HepG2 (cell line): ENCODE data around the gene LMNTD1. TPM values are rescaled to one million over a fixed set of nuclear protein-coding genes. Genes with fewer than 3 reads are reported as not detected.

Source experiments
- ATAC-seq: fragments of 200-7000 bp; cut with Tn5 transposase; 3 replicates; pipeline ENCODE4 v1.9.1; 2020; ENCODE audit warnings: mild to moderate bottlenecking, moderate library complexity
- BruUV-seq: library from RNA; stranded (reverse); fragments of 400-500 nt; replicated peaks from 2 replicates; lab custom pipeline; 2021; lab: Mats Ljungman, UMichigan
- CTCF ChIA-PET: fragments of 300-600 bp; formaldehyde crosslinking; extraction: SDS; loops from one replicate; lab custom pipeline; 2021; ENCODE audit warnings: low total read pairs, inconsistent platforms, low intra/inter-chr PET ratio; lab: Yijun Ruan, JAX
- POLR2A ChIA-PET: fragments of 350-600 bp; sonication (Branson Sonifier 250); formaldehyde crosslinking; loops from one replicate; lab custom pipeline; 2020; ENCODE audit warnings: antibody characterized with exemption, inconsistent platforms; lab: Yijun Ruan, JAX
- DNase-seq: peaks from one replicate; pipeline ENCODE4 v3.0.0-alpha.2; 2015; ENCODE audit warnings: low spot score
- FAIRE-seq: peaks from 3 replicates; lab custom pipeline; 2011; peaks lifted over from hg19 to GRCh38; lab: Jason Lieb, UNC
- H2AFZ ChIP-seq: one replicate; pipeline ENCODE4 v1.6.1; 2011; ENCODE audit warnings: low read length, inconsistent platforms
- H3K27ac ChIP-seq: fragments of 300-600 bp; 3 replicates; pipeline ENCODE4 v1.8.0; 2011; ENCODE audit warnings: mixed run types, mild to moderate bottlenecking, mixed read lengths, low read length, inconsistent platforms; ENCODE audit not compliant: insufficient read depth; ENCODE audit errors: extremely low read length
- H3K27me3 ChIP-seq, 2 experiments: fragments of 200-600 bp in 1 of 2; 2 replicates in 1 of 2; 3 replicates in 1 of 2; pipeline versions ENCODE4 v1.6.0 to v1.8.0; 2011; ENCODE audit warnings: low read length in 2 of 2, mild to moderate bottlenecking in 2 of 2, moderate library complexity in 2 of 2, inconsistent platforms in 1 of 2; ENCODE audit not compliant: insufficient read depth in 2 of 2, control insufficient read depth in 1 of 2
- H3K36me3 ChIP-seq, 2 experiments: fragments of 200-600 bp in 1 of 2; replicated peaks in 1 of 2; 2 replicates in 1 of 2; 3 replicates in 1 of 2; pipeline versions ENCODE4 v1.5.1 to v1.8.0; 2011; ENCODE audit warnings: low read length in 2 of 2, inconsistent platforms in 1 of 2; ENCODE audit not compliant: insufficient read depth in 2 of 2, control insufficient read depth in 1 of 2
- H3K4me1 ChIP-seq: 2 replicates; pipeline ENCODE4 v1.5.1; 2012; ENCODE audit warnings: low read length, inconsistent platforms; ENCODE audit not compliant: insufficient read depth
- H3K4me2 ChIP-seq: 2 replicates; pipeline ENCODE4 v1.6.0; 2011; ENCODE audit warnings: low read depth, low read length, inconsistent platforms
- H3K4me3 ChIP-seq, 3 experiments: fragments of 200-600 bp in 1 of 3; sonication (generic), shearing (Covaris generic) in 1 of 3; replicated peaks in 1 of 3; 2 replicates each; pipeline ENCODE4 v1.5.1; 2011 to 2016; ENCODE audit warnings: low read length in 3 of 3, inconsistent platforms in 2 of 3, low read depth in 2 of 3, mild to moderate bottlenecking in 2 of 3, control low read depth in 1 of 3, mixed read lengths in 1 of 3; ENCODE audit not compliant: insufficient read depth in 1 of 3
- H3K79me2 ChIP-seq: one replicate; pipeline ENCODE4 v1.6.1; 2011; ENCODE audit warnings: low read length, inconsistent platforms; ENCODE audit not compliant: insufficient read depth
- H3K9ac ChIP-seq: 2 replicates; pipeline ENCODE4 v1.6.0; 2011; ENCODE audit warnings: mild to moderate bottlenecking, low read depth, low read length, inconsistent platforms; ENCODE audit not compliant: insufficient read depth
- H3K9me3 ChIP-seq: 2 replicates; pipeline ENCODE4 v1.5.1; 2012; ENCODE audit warnings: mild to moderate bottlenecking, low read length
- H4K20me1 ChIP-seq: 2 replicates; pipeline ENCODE4 v1.6.0; 2011; ENCODE audit warnings: inconsistent platforms, mild to moderate bottlenecking, low read length, moderate library complexity; ENCODE audit not compliant: insufficient read depth
- ARNT2 ChIP-seq: sonication (generic); formaldehyde crosslinking; IDR thresholded peaks from 2 replicates; pipeline ENCODE4 v1.8.0; 2022; ENCODE audit warnings: mild to moderate bottlenecking, low read depth, missing genetic modification reagents, moderate library complexity
- EED ChIP-seq: sonication (generic); formaldehyde crosslinking; IDR thresholded peaks from 2 replicates; pipeline ENCODE4 v1.5.0; 2020; ENCODE audit warnings: mild to moderate bottlenecking, missing genetic modification reagents
- IKZF4 ChIP-seq: sonication (generic); formaldehyde crosslinking; IDR thresholded peaks from 2 replicates; pipeline ENCODE4 v1.5.1; 2020; ENCODE audit warnings: borderline replicate concordance, mild to moderate bottlenecking, low read depth, missing genetic modification reagents; ENCODE audit errors: not compliant biosample characterization
- KDM5A ChIP-seq: fragments of 200-600 bp; sonication (generic); IDR thresholded peaks from 2 replicates; pipeline ENCODE4 v1.7.0; 2018; ENCODE audit warnings: antibody characterized with exemption, mild to moderate bottlenecking, low read length, borderline replicate concordance
- KLF9 ChIP-seq: IDR thresholded peaks from 2 replicates; pipeline ENCODE4 v1.6.1; 2016; ENCODE audit warnings: low read depth
- MAF1 ChIP-seq: sonication (generic); formaldehyde crosslinking; IDR thresholded peaks from 2 replicates; pipeline ENCODE4 v1.5.0; 2020; ENCODE audit warnings: missing genetic modification reagents, borderline replicate concordance
- MIER2 ChIP-seq: IDR thresholded peaks from 2 replicates; pipeline ENCODE4 v1.6.1; 2016; ENCODE audit warnings: missing biosample characterization, missing genetic modification reagents
- PHF5A ChIP-seq: IDR thresholded peaks from one replicate; pipeline ENCODE4 v1.6.1; 2018; ENCODE audit warnings: low read depth, missing genetic modification reagents; ENCODE audit not compliant: unreplicated experiment
- PLSCR1 ChIP-seq: sonication (generic); formaldehyde crosslinking; IDR thresholded peaks from 2 replicates; pipeline ENCODE4 v1.5.0; 2020; ENCODE audit warnings: missing genetic modification reagents, mild to moderate bottlenecking, borderline replicate concordance
- ZBTB44 ChIP-seq: sonication (generic); formaldehyde crosslinking; IDR thresholded peaks from 2 replicates; pipeline ENCODE4 v1.4.0; 2020; ENCODE audit warnings: missing genetic modification reagents
- ZFP36L2 ChIP-seq: sonication (generic); formaldehyde crosslinking; IDR thresholded peaks from 2 replicates; pipeline ENCODE4 v1.4.0; 2020; ENCODE audit warnings: missing genetic modification reagents
- ZFX ChIP-seq: sonication (generic); formaldehyde crosslinking; IDR thresholded peaks from 2 replicates; pipeline ENCODE4 v1.4.0; 2020; ENCODE audit warnings: mild to moderate bottlenecking, low read depth, missing genetic modification reagents, moderate library complexity
- ZNF543 ChIP-seq: sonication (generic); formaldehyde crosslinking; IDR thresholded peaks from 2 replicates; pipeline ENCODE4 v1.4.0; 2020; ENCODE audit warnings: mild to moderate bottlenecking, missing genetic modification reagents
- ZNF589 ChIP-seq: sonication (generic); formaldehyde crosslinking; conservative IDR thresholded peaks from 2 replicates; pipeline ENCODE4 v1.8.0; 2022; ENCODE audit warnings: mild to moderate bottlenecking, moderate library complexity, missing genetic modification reagents
- WGBS: methylation state at CpG from one replicate; pipeline ENCODE4 v1.1.6; 2017; ENCODE audit warnings: low lambda C conversion rate; 5-methylcytosine and 5-hydroxymethylcytosine counted together
- in situ Hi-C: cut with HindIII; loops from 2 replicates; pipeline ENCODE4 v1.10.0; 2017; ENCODE audit warnings: low pct_unique_long_range_greater_than_20kb; ENCODE audit not compliant: extremely low pct_ligation_motif_present
- intact Hi-C: fragments of 100-400 bp; cut with micrococcal nuclease; formaldehyde crosslinking; loops from one replicate; pipeline ENCODE4 v1.10.0; 2022; ENCODE audit not compliant: unreplicated experiment
- polyA plus RNA-seq, 8 experiments: library from polyadenylated mRNA; depleted of rRNA in 3 of 8; stranded (reverse) in 7 of 8; unstranded in 1 of 8; fragments of >200 nt; fragmentation: Illumina TruSeq in 4 of 8; extraction: Trizol in 4 of 8; gene quantifications; 2 replicates each; pipeline versions ENCODE4 v1.2.1 to v1.2.3, GENCODE V29; 2011 to 2016; ENCODE audit warnings: low read depth in 4 of 8, missing spikeins in 1 of 8, mixed read lengths in 1 of 8; ENCODE audit not compliant: insufficient read depth in 1 of 8
- total RNA-seq, 5 experiments: library from RNA; depleted of rRNA; stranded (reverse); fragments of >200 nt; fragmentation: Illumina TruSeq; extraction: Trizol; gene quantifications; 2 replicates each; pipeline ENCODE4 v1.2.3, GENCODE V29; 2016; ENCODE audit warnings: low read depth in 1 of 5

The LMNTD1 gene
- total and polyA plus RNA-seq, 2 of the 13 experiments (the other 11 are each of a cell fraction or from before 2014, with no cell fraction given), result not detected

GRCh38 chr12:25455696-25456095 is 97.4 kb downstream of the LMNTD1 start:
- Histone ChIP-seq H3K9me3 (no peaks in the 10 kb centered on the region), H3K27me3 (no peaks in the 10 kb centered on the region), H3K79me2 (no peaks in the 10 kb centered on the region), H3K4me1 (no peaks in the 10 kb centered on the region)
- WGBS, result 49% methylated on average over 2 of the region's 2 CpGs
- FAIRE-seq (no peak), DNase-seq (no peak), ATAC-seq (no peak)
- in situ Hi-C loops, result no loop called here
- TF ChIP-seq ZFP36L2, result no peak
- no peak for TF ChIP-seq MAF1 (CRISPR knock-in tag)
- no peak for TF ChIP-seq IKZF4 (CRISPR knock-in tag)
- TF ChIP-seq KLF9 (CRISPR knock-in tag), result no peak
- TF ChIP-seq ZFX, result no peak
- TF ChIP-seq PHF5A (CRISPR knock-in tag), result no peak
- TF ChIP-seq MIER2 (CRISPR knock-in tag), result no peak
- TF ChIP-seq, all 625 proteins: peak for 0
- H3K36me3 ChIP-seq, result no peaks in the 10 kb centered on the region
- no peak overlapping the region for H3K4me2 ChIP-seq
- ChIA-PET POLR2A (no interaction called here), CTCF (no interaction called here)
- H3K4me3 ChIP-seq, result no peak overlapping the region
- no peaks in the 10 kb centered on the region for H4K20me1 ChIP-seq
- no peak overlapping the region for H3K27ac ChIP-seq
- no peak overlapping the region for H2AFZ ChIP-seq
- H3K9ac ChIP-seq, result no peak overlapping the region
- intact Hi-C loops, result no loop called here
- no TSS peak for BruUV-seq

GRCh38 chr12:25449007-25449406 is 104.1 kb downstream of the LMNTD1 start:
- POLR2A ChIA-PET, result no interaction called here
- H3K36me3 ChIP-seq, result no peaks in the 10 kb centered on the region
- no peak overlapping the region for H3K4me3 ChIP-seq
- H3K9ac ChIP-seq, result no peak overlapping the region
- H4K20me1 ChIP-seq, result no peaks in the 10 kb centered on the region
- no peaks in the 10 kb centered on the region for H3K27me3 ChIP-seq
- no peak overlapping the region for H3K27ac ChIP-seq
- no peak overlapping the region for H2AFZ ChIP-seq
- in situ Hi-C loops, result no loop called here
- H3K9me3 ChIP-seq, result no peaks in the 10 kb centered on the region
- no peak overlapping the region for H3K4me2 ChIP-seq
- ATAC-seq (no peak), FAIRE-seq (no peak), DNase-seq (no peak)
- CTCF ChIA-PET, result no interaction called here
- no peaks in the 10 kb centered on the region for H3K4me1 ChIP-seq
- H3K79me2 ChIP-seq, result no peaks in the 10 kb centered on the region
- BruUV-seq, result no TSS peak
- intact Hi-C loops, result no loop called here
- TF ChIP-seq ARNT2 (CRISPR knock-in tag) (no peak), ZNF543 (no peak), KDM5A (no peak), ZBTB44 (CRISPR knock-in tag) (no peak), ZNF589 (CRISPR knock-in tag) (no peak), PLSCR1 (CRISPR knock-in tag) (no peak), EED (no peak)
